A549 treated with AZD9567 at 1 μM for 4 hours (cell line): Measurements from ENCODE around the gene SHC2. TPM values are rescaled to one million over a fixed set of nuclear protein-coding genes. Genes with fewer than 3 reads are reported as not detected.

Experiments used
- total RNA-seq: library from RNA; stranded (reverse); fragments of 200-300 nt; extraction: Qiagen RNA extraction; gene quantifications from 5 replicates; pipeline ENCODE4 v1.2.3, GENCODE V29; 2022; ENCODE audit not compliant: insufficient read depth

SHC2 gene
- 0.75 to 1.4 TPM (median 0.95 TPM) in 4 of 5 replicates, not detected in the other for total RNA-seq

GRCh38 chr19:460877-461720, at the start of gene SHC2:
Gene SHC2, minus strand, starts transcription at chr19:461033. Its CDS starts 37 bp downstream, at chr19:460996.

GRCh38 chr19:507286-508203, 46.7 kb upstream of the SHC2 start, which contains the start of gene TPGS1:
Gene TPGS1, plus strand, starts transcription at chr19:507497. Its CDS starts 10 bp downstream, at chr19:507507.

GRCh38 chr19:496112-496665, 35.4 kb upstream of the SHC2 start, which contains the start of gene MADCAM1:
Gene MADCAM1, plus strand, starts transcription at chr19:496486. Its CDS starts 14 bp downstream, at chr19:496500.

GRCh38 chr19:408902-409515, 51.8 kb downstream of the SHC2 start, which contains the start of gene C2CD4C:
Gene C2CD4C, minus strand, starts transcription at chr19:409147. Its CDS starts 786 bp downstream, at chr19:408361.

Other genes with a start within 250 kb of the SHC2 start
- 59.4 to 105 TPM (median 93.8 TPM) in 5 replicates for gene PLPP2, start 169.6 kb downstream of the SHC2 start, total RNA-seq
- gene MIER2, start 116.2 kb downstream of the SHC2 start, total RNA-seq: 7.1 to 22.2 TPM (median 20.3 TPM) in 5 replicates
- 0.34 to 0.52 TPM (median 0.46 TPM) in 4 of 5 replicates, not detected in the other for gene C2CD4C, start 51.9 kb downstream of the SHC2 start, total RNA-seq
- 0.16 to 0.29 TPM (median 0.24 TPM) in 4 of 5 replicates, not detected in the other for gene MADCAM1, start 35.5 kb upstream of the SHC2 start, total RNA-seq
- 14.2 to 17.3 TPM (median 16.0 TPM) in 5 replicates for gene TPGS1, start 46.5 kb upstream of the SHC2 start, total RNA-seq
- gene CDC34, start 70.7 kb upstream of the SHC2 start, total RNA-seq: 71.1 to 97.1 TPM (median 96.7 TPM) in 5 replicates
- gene GZMM, start 83.0 kb upstream of the SHC2 start, total RNA-seq: 0.26 to 0.62 TPM (median 0.32 TPM) in 4 of 5 replicates, not detected in the other
- gene BSG, start 111.6 kb upstream of the SHC2 start, total RNA-seq: 672 to 739 TPM (median 723 TPM) in 5 replicates
- 26.8 to 36.7 TPM (median 34.9 TPM) in 5 replicates for gene HCN2, start 128.8 kb upstream of the SHC2 start, total RNA-seq
- 79.2 to 97.4 TPM (median 83.6 TPM) in 5 replicates for gene POLRMT, start 172.5 kb upstream of the SHC2 start, total RNA-seq
- 0.58 to 0.97 TPM (median 0.78 TPM) in 4 of 5 replicates, not detected in the other for gene FGF22, start 178.8 kb upstream of the SHC2 start, total RNA-seq
- gene RNF126, start 202.2 kb upstream of the SHC2 start, total RNA-seq: 63.5 to 73.3 TPM (median 72.5 TPM) in 5 replicates
- 198 to 279 TPM (median 261 TPM) in 5 replicates for gene FSTL3, start 215.4 kb upstream of the SHC2 start, total RNA-seq
- gene PRSS57, start 234.4 kb upstream of the SHC2 start, total RNA-seq: 0.10 to 0.32 TPM (median 0.13 TPM) in 3 of 5 replicates, not detected in the others
- 6.7 to 14.2 TPM (median 12.8 TPM) in 5 replicates for gene PALM, start 247.9 kb upstream of the SHC2 start, total RNA-seq